Breast epithelium (tissue), 3 donors: Measurements from ENCODE around the gene KRT76.

Experiments
- CTCF ChIP-seq, 3 donors: fragments of 450-650 bp; IDR thresholded peaks; one replicate each; pipeline ENCODE4 v1.5.1; 2016 to 2017; ENCODE audit warnings: antibody characterized with exemption in 3 of 3, mild to moderate bottlenecking in 3 of 3, moderate library complexity in 3 of 3
- POLR2AphosphoS5 ChIP-seq, 3 donors: sonication (generic); formaldehyde crosslinking; IDR thresholded peaks; one replicate each; pipeline ENCODE4 v1.6.1; 2017; ENCODE audit warnings: antibody characterized with exemption in 3 of 3

- no peak for TF ChIP-seq CTCF (IDR thresholded peaks at IDR 0.05)
- TF ChIP-seq POLR2AphosphoS5 (IDR thresholded peaks at IDR 0.05): no peak
These were observed 36.6 kb downstream of the KRT76 start for GRCh38 chr12:52740584-52740983.
